NCI-H1105 (cell line): Measurements from ENCODE around the gene PDK1.
"Not testable (repeated sequence)": the region's sequence is repeated elsewhere in the genome, so short reads cannot be mapped to it uniquely, and the experiment has no call there.

Experiments
- DNase-seq: peaks from one replicate; lab custom pipeline; 2025; lab: John Stamatoyannopoulos, UW

Gene PDK1

GRCh38 chr2:172552547-172553291, 3.2 kb upstream of the PDK1 start:
- DNase-seq: no peak

DNA sequence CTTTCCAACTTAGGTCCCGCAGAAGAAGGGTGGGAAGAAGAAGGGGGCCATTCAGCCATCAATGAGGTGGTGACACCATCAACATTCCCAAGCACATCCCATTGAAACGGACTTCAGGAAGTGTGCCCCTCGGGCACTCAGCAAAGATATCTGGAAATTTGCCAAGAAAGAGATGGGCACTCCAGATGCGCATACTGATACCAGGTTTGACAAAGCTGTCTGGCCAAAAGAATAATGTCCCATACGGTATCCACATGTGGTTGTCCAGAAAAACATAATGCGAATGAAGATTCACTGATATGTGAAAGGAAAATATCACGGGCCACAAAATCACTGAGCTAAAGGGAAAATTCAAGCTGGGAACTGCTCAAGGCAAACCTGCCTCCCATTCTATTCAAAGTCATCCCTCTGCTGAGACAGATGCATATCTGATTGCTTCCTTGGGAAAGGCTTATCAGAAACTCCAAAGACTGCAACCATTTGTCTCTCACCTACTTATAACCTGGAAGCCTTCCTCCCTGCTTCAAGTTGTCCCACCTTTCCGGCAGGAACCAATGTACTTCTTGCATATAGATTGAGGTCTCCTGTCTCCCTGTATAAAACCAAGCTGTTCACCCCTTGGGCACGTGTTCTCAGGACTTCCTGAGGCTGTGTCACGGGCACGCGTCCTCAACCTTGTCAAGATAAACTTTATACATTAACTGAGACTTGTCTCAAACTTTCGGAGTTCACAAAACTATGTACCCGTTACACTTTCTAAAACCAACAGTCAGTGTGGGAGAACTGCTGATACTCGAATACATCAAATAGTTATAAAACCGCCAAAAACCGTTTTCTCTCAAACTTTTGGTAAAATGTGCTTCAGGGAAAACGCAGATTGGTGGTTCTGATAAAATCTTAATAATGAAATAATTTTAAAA, 1.3 kb upstream of the PDK1 start:
- DNase-seq: no peak

DNA sequence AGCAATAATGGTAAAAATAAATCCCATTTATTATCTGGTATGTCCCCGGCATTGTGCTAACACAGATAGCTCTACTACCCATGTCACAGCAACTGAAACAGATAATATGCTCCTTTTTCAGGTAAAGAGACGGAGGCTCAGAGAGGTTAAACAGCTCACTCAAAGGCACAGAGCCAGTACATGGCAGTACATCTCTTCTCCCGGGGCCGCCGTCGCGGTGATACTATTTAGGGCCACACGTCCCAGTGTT, 693 bp upstream of the PDK1 start:
- DNase-seq: no peak

- peak; percentile 53 for DNase-seq
Observed at GRCh38 chr2:172556284-172557033, 569 bp downstream of the PDK1 start.

DNA sequence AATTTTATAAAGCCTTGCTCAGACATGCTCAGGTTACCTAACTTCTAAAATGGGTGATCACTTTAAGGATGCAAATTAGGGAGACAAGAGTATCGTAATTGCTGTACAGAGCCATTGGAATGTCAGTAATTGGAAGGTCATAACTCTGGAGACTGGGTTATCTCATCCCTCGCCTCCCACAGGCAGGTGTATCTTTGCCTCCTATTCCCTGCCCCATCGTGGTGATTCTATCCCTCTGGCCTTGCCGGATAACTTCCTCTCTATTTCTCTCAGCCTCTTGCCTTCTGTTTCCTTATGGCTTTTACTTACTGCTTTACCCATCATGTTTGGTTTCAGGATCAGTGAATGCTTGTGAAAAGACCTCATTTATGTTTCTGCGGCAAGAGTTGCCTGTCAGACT, 2.5 kb downstream of the PDK1 start:
- no peak for DNase-seq

DNA sequence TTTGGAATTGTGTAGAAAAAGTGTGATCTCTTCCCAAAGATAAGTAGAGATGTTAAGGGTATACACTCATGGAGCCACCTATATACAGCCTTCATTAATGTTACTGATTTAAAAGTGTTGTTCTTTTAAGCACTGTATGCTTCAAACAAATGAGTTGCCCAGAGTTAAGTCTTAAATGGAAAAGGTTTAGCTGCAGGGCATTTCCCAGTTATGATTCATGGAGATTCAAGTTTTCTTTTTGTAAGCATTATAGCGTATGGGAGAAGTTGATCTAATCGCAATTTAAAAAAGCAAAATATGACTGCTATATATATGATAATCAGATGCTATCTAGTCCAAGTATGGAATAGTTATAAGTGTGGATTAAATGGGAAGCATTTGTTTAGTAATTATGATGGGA, 4.8 kb downstream of the PDK1 start:
- DNase-seq: no peak

GRCh38 chr2:172561270-172561669, 5.4 kb downstream of the PDK1 start:
- DNase-seq: no peak

DNA sequence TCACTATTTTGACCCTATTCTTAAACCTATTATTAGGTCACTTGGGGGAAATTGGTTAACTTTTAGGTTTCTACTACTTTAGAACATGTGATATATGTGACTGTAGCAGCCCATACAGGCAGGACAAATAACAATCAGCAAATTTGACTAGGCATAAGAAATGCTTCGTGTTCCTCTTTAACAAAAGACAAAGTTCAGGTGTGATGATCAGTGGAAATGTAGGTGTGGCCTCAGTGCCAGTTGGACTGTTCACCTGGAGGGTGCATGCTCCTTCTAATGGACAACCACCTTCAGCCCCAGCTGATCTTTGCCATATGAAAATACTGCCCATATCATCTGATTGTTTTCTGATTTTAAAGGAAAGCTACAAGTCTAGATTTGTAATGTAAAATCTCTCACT, 6.4 kb downstream of the PDK1 start:
- no peak for DNase-seq

DNA sequence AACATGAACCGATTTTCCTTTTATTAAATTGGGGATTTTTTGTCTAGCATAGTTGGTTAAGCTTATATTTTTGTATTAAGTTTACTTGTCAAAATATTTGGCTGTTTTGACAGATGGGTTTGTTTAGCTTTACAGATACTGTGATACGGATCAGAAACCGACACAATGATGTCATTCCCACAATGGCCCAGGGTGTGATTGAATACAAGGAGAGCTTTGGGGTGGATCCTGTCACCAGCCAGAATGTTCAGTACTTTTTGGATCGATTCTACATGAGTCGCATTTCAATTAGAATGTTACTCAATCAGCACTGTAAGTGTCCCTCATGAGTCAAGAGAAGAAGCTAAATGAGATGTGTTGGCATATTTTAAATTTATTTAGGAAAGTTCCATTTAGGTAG, 8.5 kb downstream of the PDK1 start:
- DNase-seq: no peak

DNA sequence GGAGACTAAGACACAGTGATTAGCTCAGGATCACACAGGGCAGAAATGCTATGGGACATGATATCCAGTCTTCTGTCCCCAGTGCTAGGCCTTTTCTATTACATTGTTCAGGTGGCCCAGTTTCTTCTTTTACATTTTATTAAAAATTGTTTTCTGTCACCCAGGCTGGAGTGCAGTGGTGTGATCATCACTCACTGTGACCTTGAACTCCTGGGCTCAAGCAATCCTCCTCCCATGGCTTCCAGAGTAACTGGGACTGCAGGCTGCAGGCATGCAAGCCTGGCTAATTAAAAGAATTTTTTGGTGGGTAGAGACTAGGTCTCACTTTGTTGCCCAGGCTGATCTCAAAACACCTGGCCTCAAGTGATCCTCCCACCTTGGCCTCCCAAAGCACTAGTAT, 15.4 kb downstream of the PDK1 start:
- no peak for DNase-seq

DNA sequence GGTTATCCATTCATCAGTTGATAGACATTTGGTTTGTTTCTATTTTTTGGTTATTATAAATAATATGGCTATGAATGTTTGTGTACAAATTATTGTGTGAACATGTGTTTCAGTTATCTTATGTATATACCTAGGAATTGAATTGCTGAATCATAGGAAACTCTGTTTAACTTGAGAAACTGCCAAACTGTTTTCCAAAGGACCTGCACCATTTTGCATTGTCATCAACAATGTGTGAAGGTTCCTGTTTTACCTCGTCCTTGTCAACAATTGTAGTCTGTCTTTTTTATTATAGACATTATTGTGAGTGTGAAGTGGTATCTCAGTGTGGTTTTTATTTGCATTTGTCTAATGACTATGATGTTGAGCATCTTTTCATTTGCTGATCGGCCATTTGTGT, 17.1 kb downstream of the PDK1 start:
- no peak for DNase-seq

- DNase-seq: no peak
Observed at GRCh38 chr2:172574965-172575364, 19.1 kb downstream of the PDK1 start.

GRCh38 chr2:172578054-172578453, 22.2 kb downstream of the PDK1 start:
- no peak for DNase-seq

GRCh38 chr2:172578860-172579512, 23.1 kb downstream of the PDK1 start:
- DNase-seq: no peak

DNA sequence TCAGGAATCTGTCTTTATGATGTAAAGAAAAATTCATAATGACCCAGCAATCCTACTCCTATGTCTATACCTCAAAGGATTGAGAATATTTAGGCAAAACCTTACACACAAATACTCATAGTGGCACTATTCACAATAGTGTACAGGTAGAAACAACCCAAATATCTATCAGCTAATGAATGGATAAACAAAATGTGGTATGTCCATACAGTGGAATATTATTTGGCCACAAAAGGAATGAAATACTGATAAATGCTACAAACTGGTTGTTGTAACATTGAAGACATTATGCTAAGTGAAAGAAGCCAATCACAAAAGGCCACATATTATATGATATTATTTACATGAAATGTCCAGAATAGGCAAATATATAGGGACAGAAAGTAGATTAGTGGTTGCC, 24.7 kb downstream of the PDK1 start:
- DNase-seq: no peak

DNA sequence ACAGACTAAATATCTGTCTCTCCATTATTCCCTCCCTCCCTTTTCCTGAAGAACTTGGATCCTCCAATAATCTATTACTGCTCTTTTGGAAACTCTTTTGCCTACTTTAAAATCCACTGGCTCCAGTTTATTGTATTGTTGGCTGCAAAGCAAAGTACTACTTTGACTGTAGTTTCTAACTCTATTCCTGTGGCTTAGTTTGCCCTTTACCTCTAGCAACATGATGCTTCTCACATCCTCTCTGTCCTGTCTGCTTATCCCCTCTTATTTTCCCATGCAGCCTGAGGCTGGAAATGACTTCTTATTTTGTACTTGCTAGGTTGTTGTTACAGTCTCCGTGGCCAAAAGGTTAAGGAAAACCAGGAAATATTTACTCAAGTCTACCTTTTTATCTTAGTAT, 26.8 kb downstream of the PDK1 start:
- DNase-seq: no peak

- DNase-seq: no peak
Observed at GRCh38 chr2:172586245-172586891, 30.5 kb downstream of the PDK1 start.

DNA sequence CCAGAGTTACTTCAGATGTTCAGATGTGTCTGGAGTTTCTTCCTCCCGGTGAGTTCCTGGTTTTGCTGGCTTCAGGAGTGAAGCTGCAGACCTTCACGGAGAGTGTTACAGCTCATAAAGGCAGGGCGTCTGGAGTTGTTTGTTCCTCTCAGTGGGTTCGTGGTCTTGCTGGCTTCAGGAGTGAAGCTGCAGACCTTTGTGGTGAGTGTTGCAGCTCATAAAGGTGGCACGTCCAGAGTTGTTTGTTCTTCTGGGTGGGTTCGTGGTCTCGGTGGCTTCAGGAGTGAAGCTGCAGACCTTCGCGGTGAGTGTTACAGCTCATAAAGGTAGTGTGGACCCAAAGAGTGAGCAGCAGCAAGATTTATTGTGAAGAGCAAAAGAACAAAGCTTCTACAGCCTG, 31.3 kb downstream of the PDK1 start:
- not testable (repeated sequence) for DNase-seq

GRCh38 chr2:172588931-172589330, 33.0 kb downstream of the PDK1 start:
- DNase-seq: no peak

DNA sequence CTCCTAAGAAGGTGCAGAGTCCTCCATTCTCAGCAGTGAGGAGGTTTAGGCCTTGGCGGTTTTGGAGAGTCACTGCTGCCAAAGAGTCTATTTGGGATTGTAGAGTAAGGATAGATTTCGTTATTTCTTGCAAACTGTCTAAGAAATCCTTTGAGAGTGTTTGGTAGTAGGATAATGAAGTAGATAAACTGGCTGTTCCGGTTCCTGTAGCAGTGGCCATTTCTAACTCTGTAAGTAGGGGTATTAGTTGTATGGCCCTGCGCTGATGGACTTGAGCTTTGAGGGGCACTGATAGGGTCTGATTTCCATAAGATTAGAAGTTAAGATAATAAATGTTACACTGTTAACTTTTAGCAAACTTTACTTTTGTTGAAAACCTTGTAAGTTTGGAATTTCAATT, 35.5 kb downstream of the PDK1 start:
- not testable (repeated sequence) for DNase-seq

- DNase-seq: not testable (repeated sequence)
Observed at GRCh38 chr2:172592190-172592589, 36.3 kb downstream of the PDK1 start.

GRCh38 chr2:172596776-172597175, 40.9 kb downstream of the PDK1 start:
- DNase-seq: no peak
